ENCODE measurements around the gene LGALS7. TPM values are rescaled to one million over a fixed set of nuclear protein-coding genes. Genes with fewer than 3 reads are reported as not detected.
A peak's percentile ranks its signal among the peaks of the same experiment; 100 is the strongest.

Gene LGALS7
- total and polyA plus RNA-seq, 5 donors from 2014 or later: not detected

GRCh38 chr19:38734426-38735256 is 38.7 kb downstream of the LGALS7 start:
- H3K4me3 ChIP-seq (ENCODE audit: low read depth, low read length): peak overlapping the region; percentile 7
- H3K27me3 ChIP-seq (ENCODE audit: control insufficient read depth, insufficient read depth, low read length): no peaks in the 10 kb centered on the region
- H3K36me3 Mint-ChIP-seq: peaks cover under 1% of the 10 kb centered on the region
- no peaks in the 10 kb centered on the region for H3K9me3 ChIP-seq (ENCODE audit: control insufficient read depth in 2 of 2, low read length in 2 of 2)
- peaks cover 0 to 60% (median 29%) of the 10 kb centered on the region in 4 donors for H3K4me1 Mint-ChIP-seq
- peaks cover 7% of the 10 kb centered on the region for H3K36me3 ChIP-seq (ENCODE audit: control insufficient read depth, insufficient read depth, low read length)
- ATAC-seq (ENCODE audit: low read depth in 2 of 2): peak; percentile 17 to 22
- peak overlapping the region; percentile 87 to 90 (median 90) for H3K27ac Mint-ChIP-seq
- peak overlapping the region; percentile 66 to 86 (median 77) for H3K4me3 Mint-ChIP-seq
- H3K27ac ChIP-seq (ENCODE audit: insufficient read depth, low read length, poor library complexity, severe bottlenecking): peak overlapping the region; percentile 69
- H3K4me1 ChIP-seq (ENCODE audit: control insufficient read depth, insufficient read depth, low read length, poor library complexity, severe bottlenecking): peaks cover 40% of the 10 kb centered on the region
- DNase-seq: peak in 2 of 3 donors; percentile 34 to 79
- peaks cover 0 to 1% (median 0%) of the 10 kb centered on the region in 7 donors for H3K9me3 Mint-ChIP-seq
- H3K27me3 Mint-ChIP-seq: no peaks in the 10 kb centered on the region

GRCh38 chr19:38734176-38734425 is 39.2 kb downstream of the LGALS7 start:
- no peak for DNase-seq
- H3K27ac Mint-ChIP-seq: peak overlapping the region; percentile 87 to 90 (median 90)
- H3K4me3 Mint-ChIP-seq: peak overlapping the region in 3 of 4 donors; percentile 66 to 86 (median 79)
- Histone ChIP-seq H3K4me3 (ENCODE audit: low read depth, low read length) (no peak overlapping the region), H3K4me1 (ENCODE audit: control insufficient read depth, insufficient read depth, low read length, poor library complexity, severe bottlenecking) (peaks cover 39% of the 10 kb centered on the region), H3K36me3 (ENCODE audit: control insufficient read depth, insufficient read depth, low read length) (peaks cover 9% of the 10 kb centered on the region), H3K27me3 (ENCODE audit: control insufficient read depth, insufficient read depth, low read length) (no peaks in the 10 kb centered on the region), H3K9me3 (ENCODE audit: control insufficient read depth in 2 of 2, low read length in 2 of 2) (no peaks in the 10 kb centered on the region), H3K27ac (ENCODE audit: insufficient read depth, low read length, poor library complexity, severe bottlenecking) (peak overlapping the region; percentile 69)
- H3K27me3 Mint-ChIP-seq: no peaks in the 10 kb centered on the region
- peaks cover 0 to 58% (median 29%) of the 10 kb centered on the region in 4 donors for H3K4me1 Mint-ChIP-seq
- peak in 1 of 2 donors; percentile 28 for ATAC-seq (ENCODE audit: low read depth in 2 of 2)
- H3K9me3 Mint-ChIP-seq: peaks cover 0 to 1% (median 0%) of the 10 kb centered on the region in 7 donors
- H3K36me3 Mint-ChIP-seq: peaks cover 3% of the 10 kb centered on the region

- peaks cover 0 to 1% (median 0%) of the 10 kb centered on the region in 7 donors for H3K9me3 Mint-ChIP-seq
- Histone ChIP-seq H3K4me1 (ENCODE audit: control insufficient read depth, insufficient read depth, low read length, poor library complexity, severe bottlenecking) (peaks cover 39% of the 10 kb centered on the region), H3K9me3 (ENCODE audit: control insufficient read depth in 2 of 2, low read length in 2 of 2) (no peaks in the 10 kb centered on the region), H3K36me3 (ENCODE audit: control insufficient read depth, insufficient read depth, low read length) (peaks cover 11% of the 10 kb centered on the region), H3K4me3 (ENCODE audit: low read depth, low read length) (no peak overlapping the region), H3K27ac (ENCODE audit: insufficient read depth, low read length, poor library complexity, severe bottlenecking) (peak overlapping the region; percentile 69), H3K27me3 (ENCODE audit: control insufficient read depth, insufficient read depth, low read length) (no peaks in the 10 kb centered on the region)
- H3K27me3 Mint-ChIP-seq: no peaks in the 10 kb centered on the region
- ATAC-seq (ENCODE audit: low read depth in 2 of 2) (no peak), DNase-seq (no peak)
- H3K36me3 Mint-ChIP-seq: peaks cover 3% of the 10 kb centered on the region
- H3K4me3 Mint-ChIP-seq: peak overlapping the region in 3 of 4 donors; percentile 51 to 86 (median 79)
- H3K4me1 Mint-ChIP-seq: peaks cover 0 to 54% (median 29%) of the 10 kb centered on the region in 4 donors
- peak overlapping the region; percentile 73 to 90 (median 89) for H3K27ac Mint-ChIP-seq
Measured at GRCh38 chr19:38733493-38734175, 39.7 kb downstream of the LGALS7 start.

- Mint-ChIP-seq H3K27me3 (no peaks in the 10 kb centered on the region), H3K27ac (peak overlapping the region; percentile 73 to 90 (median 89)), H3K4me3 (peak overlapping the region in 2 of 4 donors; percentile 51 to 79), H3K9me3 (peaks cover 0 to 1% (median 0%) of the 10 kb centered on the region in 7 donors), H3K36me3 (peaks cover 3% of the 10 kb centered on the region), H3K4me1 (peaks cover 0 to 51% (median 29%) of the 10 kb centered on the region in 4 donors)
- no peak overlapping the region for H3K4me3 ChIP-seq (ENCODE audit: low read depth, low read length)
- H3K4me1 ChIP-seq (ENCODE audit: control insufficient read depth, insufficient read depth, low read length, poor library complexity, severe bottlenecking): peaks cover 39% of the 10 kb centered on the region
- DNase-seq (no peak), ATAC-seq (ENCODE audit: low read depth in 2 of 2) (no peak)
- H3K27ac ChIP-seq (ENCODE audit: insufficient read depth, low read length, poor library complexity, severe bottlenecking): peak overlapping the region; percentile 69
- H3K27me3 ChIP-seq (ENCODE audit: control insufficient read depth, insufficient read depth, low read length): no peaks in the 10 kb centered on the region
- no peaks in the 10 kb centered on the region for H3K9me3 ChIP-seq (ENCODE audit: control insufficient read depth in 2 of 2, low read length in 2 of 2)
- H3K36me3 ChIP-seq (ENCODE audit: control insufficient read depth, insufficient read depth, low read length): peaks cover 11% of the 10 kb centered on the region
Measured at GRCh38 chr19:38733241-38733492, 40.1 kb downstream of the LGALS7 start.

- H3K4me3 ChIP-seq (ENCODE audit: low read depth, low read length): no peak overlapping the region
- ATAC-seq (ENCODE audit: low read depth in 2 of 2): no peak
- H3K4me1 ChIP-seq (ENCODE audit: control insufficient read depth, insufficient read depth, low read length, poor library complexity, severe bottlenecking): peaks cover 31% of the 10 kb centered on the region
- Mint-ChIP-seq H3K27ac (peak overlapping the region; percentile 71 to 90 (median 79)), H3K36me3 (peaks cover 3% of the 10 kb centered on the region), H3K4me3 (peak overlapping the region in 1 of 4 donors; percentile 79), H3K27me3 (no peaks in the 10 kb centered on the region), H3K4me1 (peaks cover 0 to 44% (median 24%) of the 10 kb centered on the region in 4 donors), H3K9me3 (peaks cover 0 to 1% (median 0%) of the 10 kb centered on the region in 7 donors)
- H3K27ac ChIP-seq (ENCODE audit: insufficient read depth, low read length, poor library complexity, severe bottlenecking): peak overlapping the region; percentile 27
- no peaks in the 10 kb centered on the region for H3K27me3 ChIP-seq (ENCODE audit: control insufficient read depth, insufficient read depth, low read length)
- no peak for DNase-seq
- H3K36me3 ChIP-seq (ENCODE audit: control insufficient read depth, insufficient read depth, low read length): peaks cover 20% of the 10 kb centered on the region
- no peaks in the 10 kb centered on the region for H3K9me3 ChIP-seq (ENCODE audit: control insufficient read depth in 2 of 2, low read length in 2 of 2)
Measured at GRCh38 chr19:38731654-38732301, 41.5 kb downstream of the LGALS7 start.

- Histone ChIP-seq H3K4me3 (ENCODE audit: low read depth, low read length) (no peak overlapping the region), H3K4me1 (ENCODE audit: control insufficient read depth, insufficient read depth, low read length, poor library complexity, severe bottlenecking) (peaks cover 23% of the 10 kb centered on the region), H3K27me3 (ENCODE audit: control insufficient read depth, insufficient read depth, low read length) (no peaks in the 10 kb centered on the region), H3K36me3 (ENCODE audit: control insufficient read depth, insufficient read depth, low read length) (peaks cover 28% of the 10 kb centered on the region), H3K27ac (ENCODE audit: insufficient read depth, low read length, poor library complexity, severe bottlenecking) (peak overlapping the region; percentile 19), H3K9me3 (ENCODE audit: control insufficient read depth in 2 of 2, low read length in 2 of 2) (no peaks in the 10 kb centered on the region)
- Mint-ChIP-seq H3K27me3 (no peaks in the 10 kb centered on the region), H3K4me3 (no peak overlapping the region), H3K4me1 (peaks cover 0 to 40% (median 23%) of the 10 kb centered on the region in 4 donors), H3K9me3 (peaks cover 0 to 1% (median 0%) of the 10 kb centered on the region in 7 donors), H3K36me3 (peaks cover 3% of the 10 kb centered on the region), H3K27ac (peak overlapping the region in 2 of 3 donors; percentile 76 to 90)
- ATAC-seq (ENCODE audit: low read depth in 2 of 2) (no peak), DNase-seq (no peak)
Measured at GRCh38 chr19:38730731-38731589, 42.4 kb downstream of the LGALS7 start.

GRCh38 chr19:38730470-38730730 is 42.9 kb downstream of the LGALS7 start:
- H3K27ac Mint-ChIP-seq: peak overlapping the region in 1 of 3 donors; percentile 76
- Histone ChIP-seq H3K4me3 (ENCODE audit: low read depth, low read length) (no peak overlapping the region), H3K36me3 (ENCODE audit: control insufficient read depth, insufficient read depth, low read length) (peaks cover 33% of the 10 kb centered on the region), H3K4me1 (ENCODE audit: control insufficient read depth, insufficient read depth, low read length, poor library complexity, severe bottlenecking) (peaks cover 23% of the 10 kb centered on the region), H3K27me3 (ENCODE audit: control insufficient read depth, insufficient read depth, low read length) (no peaks in the 10 kb centered on the region), H3K27ac (ENCODE audit: insufficient read depth, low read length, poor library complexity, severe bottlenecking) (peak overlapping the region; percentile 19), H3K9me3 (ENCODE audit: control insufficient read depth in 2 of 2, low read length in 2 of 2) (no peaks in the 10 kb centered on the region)
- peaks cover 0 to 1% (median 0%) of the 10 kb centered on the region in 7 donors for H3K9me3 Mint-ChIP-seq
- peak overlapping the region in 1 of 4 donors; percentile 19 for H3K4me3 Mint-ChIP-seq
- ATAC-seq (ENCODE audit: low read depth in 2 of 2): no peak
- H3K27me3 Mint-ChIP-seq: no peaks in the 10 kb centered on the region
- DNase-seq: no peak
- H3K4me1 Mint-ChIP-seq: peaks cover 0 to 39% (median 23%) of the 10 kb centered on the region in 4 donors
- H3K36me3 Mint-ChIP-seq: peaks cover 3% of the 10 kb centered on the region
